Adrenal gland (tissue), 5 donors: ENCODE results near the gene ENGASE.

Source experiments
- POLR2A ChIP-seq, 2 donors: fragments of 450-650 bp; IDR thresholded peaks; one replicate each; pipeline ENCODE4 v1.6.1; 2017; ENCODE audit warnings: antibody characterized with exemption in 2 of 2, mild to moderate bottlenecking in 2 of 2, moderate library complexity in 1 of 2
- TF ChIP-seq, protein P1 (sequence below), 6 experiments: fragments of 450-650 bp in 4 of 6; fragments of 200-600 bp in 2 of 6; sonication (generic) in 1 of 6; IDR thresholded peaks; 1 replicate in 5 of 6; 2 replicates in 1 of 6; pipeline versions ENCODE4 v1.5.1 to v1.8.0; 2016 to 2021; ENCODE audit warnings: antibody characterized with exemption in 6 of 6, mild to moderate bottlenecking in 2 of 6, moderate library complexity in 1 of 6
- donor health status: DM: no; HTN: no; CAD: no.

- TF ChIP-seq, protein P1, sequence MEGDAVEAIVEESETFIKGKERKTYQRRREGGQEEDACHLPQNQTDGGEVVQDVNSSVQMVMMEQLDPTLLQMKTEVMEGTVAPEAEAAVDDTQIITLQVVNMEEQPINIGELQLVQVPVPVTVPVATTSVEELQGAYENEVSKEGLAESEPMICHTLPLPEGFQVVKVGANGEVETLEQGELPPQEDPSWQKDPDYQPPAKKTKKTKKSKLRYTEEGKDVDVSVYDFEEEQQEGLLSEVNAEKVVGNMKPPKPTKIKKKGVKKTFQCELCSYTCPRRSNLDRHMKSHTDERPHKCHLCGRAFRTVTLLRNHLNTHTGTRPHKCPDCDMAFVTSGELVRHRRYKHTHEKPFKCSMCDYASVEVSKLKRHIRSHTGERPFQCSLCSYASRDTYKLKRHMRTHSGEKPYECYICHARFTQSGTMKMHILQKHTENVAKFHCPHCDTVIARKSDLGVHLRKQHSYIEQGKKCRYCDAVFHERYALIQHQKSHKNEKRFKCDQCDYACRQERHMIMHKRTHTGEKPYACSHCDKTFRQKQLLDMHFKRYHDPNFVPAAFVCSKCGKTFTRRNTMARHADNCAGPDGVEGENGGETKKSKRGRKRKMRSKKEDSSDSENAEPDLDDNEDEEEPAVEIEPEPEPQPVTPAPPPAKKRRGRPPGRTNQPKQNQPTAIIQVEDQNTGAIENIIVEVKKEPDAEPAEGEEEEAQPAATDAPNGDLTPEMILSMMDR (IDR thresholded peaks at IDR 0.05), result no peak
- TF ChIP-seq POLR2A (IDR thresholded peaks at IDR 0.05), result no peak
Observed at GRCh38 chr17:79079421-79080200, 5.0 kb downstream of the ENGASE start.
